DLD1 (cell line): ENCODE results near the gene WNT11.

Experiments used
- in situ Hi-C: cut with HindIII; loops from 2 replicates; pipeline ENCODE4 v1.10.0; 2017; ENCODE audit warnings: low sequenced_read_pairs

Gene WNT11

DNA sequence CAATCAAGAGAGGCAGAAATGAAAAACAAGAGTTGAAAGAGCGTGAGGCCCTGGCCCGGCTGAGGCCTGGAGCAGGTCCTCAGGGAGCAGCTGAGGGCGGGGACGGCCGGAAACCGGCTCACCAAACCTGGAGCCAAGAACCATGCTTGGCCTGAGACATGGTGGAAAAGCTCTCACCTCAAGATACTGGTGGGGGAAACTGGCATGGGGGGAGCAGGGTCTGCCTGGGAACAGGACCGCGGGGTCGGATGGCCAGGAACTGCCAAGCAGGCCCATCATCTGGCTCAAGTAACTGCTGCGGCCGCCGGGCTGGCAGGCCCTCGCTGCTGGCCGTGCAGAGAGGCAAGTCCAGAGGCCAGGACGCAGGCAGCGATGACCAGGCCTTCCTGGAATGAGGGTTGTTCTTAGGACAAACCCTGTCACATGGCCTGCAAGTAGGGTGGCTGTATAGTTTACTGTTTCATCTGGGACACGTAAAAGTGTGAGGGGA, 18.9 kb upstream of the WNT11 start:
- in situ Hi-C loops: loop anchor here (25.0 kb wide), 1 partner anchor 313 kb away; no protein-coding TSS in a partner anchor

DNA sequence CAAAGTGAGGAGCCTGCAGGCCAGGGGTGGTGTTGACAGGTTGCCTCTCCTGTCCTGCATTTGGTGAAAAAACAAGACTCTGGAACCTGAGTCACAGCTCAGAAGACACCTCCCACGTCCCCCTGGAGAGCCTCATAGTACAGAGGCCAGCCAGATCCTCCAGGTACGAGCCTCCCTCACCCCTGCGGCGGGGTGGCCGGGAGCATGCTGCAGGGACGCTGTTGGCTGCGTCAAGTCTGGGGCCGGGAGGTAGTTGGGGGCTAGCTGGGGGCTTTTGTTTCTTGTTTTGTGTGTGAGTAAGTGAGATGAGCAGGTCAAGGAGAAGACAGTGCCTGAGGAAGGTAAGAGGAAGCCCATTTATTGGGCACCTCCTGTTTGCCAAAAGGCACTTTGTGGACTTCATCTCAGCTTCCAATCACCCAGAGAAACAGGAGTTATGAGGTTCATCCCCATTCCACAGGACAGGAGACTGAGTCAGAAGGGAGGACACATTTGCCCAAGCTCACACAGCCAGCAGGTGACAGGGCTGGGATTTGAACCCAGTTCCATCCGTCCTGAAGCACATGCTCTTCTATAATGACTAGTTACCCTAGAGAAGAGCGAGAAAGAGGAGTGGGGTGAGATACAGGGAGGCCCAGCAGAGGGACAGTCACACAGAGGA, 18.3 kb upstream of the WNT11 start:
- in situ Hi-C loops: loop anchor here (25.0 kb wide), 1 partner anchor 312 kb away; no protein-coding TSS in a partner anchor

GRCh38 chr11:76221365-76221764, 15.1 kb upstream of the WNT11 start:
- in situ Hi-C loops: no loop called here

DNA sequence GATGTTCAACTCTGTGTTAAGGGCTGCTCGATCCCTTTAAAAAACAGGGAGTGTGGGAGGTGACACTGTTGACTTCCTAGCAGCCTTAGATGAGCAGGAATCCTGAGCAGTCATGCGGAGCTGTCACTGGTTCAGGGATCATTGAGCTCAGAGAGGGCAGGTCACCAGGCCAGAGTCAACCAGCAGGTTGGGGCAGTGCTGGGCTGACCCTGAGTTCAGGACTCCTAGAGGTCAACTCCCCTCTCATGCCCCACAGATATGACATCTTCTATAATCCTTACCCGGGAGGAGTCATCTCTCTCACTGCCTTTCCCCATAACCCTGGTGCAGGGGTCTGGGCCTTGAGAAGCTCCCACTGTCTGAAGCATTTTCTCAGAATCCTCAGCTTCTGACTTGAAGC, 12.9 kb upstream of the WNT11 start:
- in situ Hi-C loops: no loop called here

GRCh38 chr11:76218449-76219178, 12.3 kb upstream of the WNT11 start:
- in situ Hi-C loops: no loop called here

GRCh38 chr11:76217653-76218160, 11.4 kb upstream of the WNT11 start:
- in situ Hi-C loops: no loop called here

DNA sequence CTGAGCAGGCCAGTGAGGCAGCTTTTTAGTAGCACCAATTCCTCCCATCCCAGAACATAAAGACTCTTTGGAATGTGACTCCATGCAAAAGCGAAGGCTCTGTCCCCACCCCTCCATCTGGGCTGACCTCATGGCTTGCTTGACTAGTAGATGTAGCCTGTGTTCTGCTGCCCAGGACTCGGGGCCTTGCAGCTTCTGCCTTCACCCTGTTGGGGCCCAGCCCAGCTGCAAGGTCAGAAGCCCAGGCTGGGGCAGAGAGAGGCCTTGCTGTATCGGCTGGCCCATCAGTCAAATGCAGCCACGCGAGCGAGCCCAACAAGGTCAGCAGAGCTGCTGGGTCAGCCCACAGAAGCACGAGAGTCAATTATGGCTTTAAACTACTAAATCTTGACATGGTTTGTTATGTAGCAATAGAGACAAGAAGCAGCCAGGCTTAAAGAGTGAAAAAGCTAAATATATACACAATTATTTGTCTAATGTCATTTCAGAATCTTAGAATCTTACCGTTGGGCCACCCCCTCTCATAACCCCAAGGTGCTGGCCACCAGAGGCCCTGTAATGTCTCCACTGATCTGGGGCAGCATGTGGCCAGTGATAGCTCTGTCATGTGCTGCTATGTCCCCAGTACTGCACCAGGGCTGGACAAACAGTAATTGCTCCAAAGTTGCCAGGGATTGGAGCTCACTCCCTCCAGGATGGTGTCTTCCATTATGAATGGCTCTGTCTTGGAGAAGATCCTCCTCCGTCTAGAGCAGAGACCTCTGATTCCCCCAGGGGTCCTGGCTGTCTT, 10.4 kb upstream of the WNT11 start:
- in situ Hi-C loops: no loop called here

DNA sequence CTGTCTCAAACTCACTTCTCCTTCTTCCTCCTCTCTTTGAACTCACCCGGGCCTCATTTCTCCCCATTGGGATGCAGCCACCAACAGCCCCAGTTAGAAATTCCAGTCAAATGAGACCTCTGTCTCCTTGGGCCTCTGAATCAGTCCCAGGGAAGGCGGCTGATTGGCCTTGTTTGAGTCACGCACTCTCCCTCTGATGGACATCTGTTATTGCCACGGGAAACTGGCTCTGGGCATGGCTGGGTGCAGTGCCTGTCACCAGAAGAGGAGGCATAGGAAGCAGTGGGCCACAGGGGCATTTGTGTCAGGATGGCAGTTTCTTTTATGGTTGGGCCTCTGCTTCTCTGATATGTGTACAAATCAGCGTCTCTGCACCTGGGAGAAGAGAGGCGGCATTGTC, 9.6 kb upstream of the WNT11 start:
- in situ Hi-C loops: no loop called here

- in situ Hi-C loops: no loop called here
Measured at GRCh38 chr11:76214968-76215548, 8.8 kb upstream of the WNT11 start.

DNA sequence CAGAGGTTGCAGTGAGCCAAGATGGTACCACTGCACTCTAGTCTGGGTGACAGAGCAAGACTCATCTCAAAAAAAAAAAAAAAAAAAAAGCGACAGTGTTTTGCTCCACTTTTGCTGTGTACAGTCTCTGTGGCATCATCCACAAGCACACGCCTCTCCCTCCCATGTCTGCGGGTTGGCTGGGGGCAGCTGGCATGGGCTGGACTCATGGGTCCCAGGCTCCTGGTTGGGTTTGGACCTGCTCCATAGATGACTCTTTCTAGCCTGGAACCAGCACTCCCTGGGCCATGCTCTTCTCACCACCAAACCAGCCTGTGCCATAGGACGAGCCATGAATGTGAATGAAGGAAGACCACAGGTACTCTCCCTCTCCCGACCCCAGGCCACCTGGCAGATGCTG, 7.9 kb upstream of the WNT11 start:
- in situ Hi-C loops: no loop called here

- in situ Hi-C loops: no loop called here
Measured at GRCh38 chr11:76212086-76213035, 6.1 kb upstream of the WNT11 start.

DNA sequence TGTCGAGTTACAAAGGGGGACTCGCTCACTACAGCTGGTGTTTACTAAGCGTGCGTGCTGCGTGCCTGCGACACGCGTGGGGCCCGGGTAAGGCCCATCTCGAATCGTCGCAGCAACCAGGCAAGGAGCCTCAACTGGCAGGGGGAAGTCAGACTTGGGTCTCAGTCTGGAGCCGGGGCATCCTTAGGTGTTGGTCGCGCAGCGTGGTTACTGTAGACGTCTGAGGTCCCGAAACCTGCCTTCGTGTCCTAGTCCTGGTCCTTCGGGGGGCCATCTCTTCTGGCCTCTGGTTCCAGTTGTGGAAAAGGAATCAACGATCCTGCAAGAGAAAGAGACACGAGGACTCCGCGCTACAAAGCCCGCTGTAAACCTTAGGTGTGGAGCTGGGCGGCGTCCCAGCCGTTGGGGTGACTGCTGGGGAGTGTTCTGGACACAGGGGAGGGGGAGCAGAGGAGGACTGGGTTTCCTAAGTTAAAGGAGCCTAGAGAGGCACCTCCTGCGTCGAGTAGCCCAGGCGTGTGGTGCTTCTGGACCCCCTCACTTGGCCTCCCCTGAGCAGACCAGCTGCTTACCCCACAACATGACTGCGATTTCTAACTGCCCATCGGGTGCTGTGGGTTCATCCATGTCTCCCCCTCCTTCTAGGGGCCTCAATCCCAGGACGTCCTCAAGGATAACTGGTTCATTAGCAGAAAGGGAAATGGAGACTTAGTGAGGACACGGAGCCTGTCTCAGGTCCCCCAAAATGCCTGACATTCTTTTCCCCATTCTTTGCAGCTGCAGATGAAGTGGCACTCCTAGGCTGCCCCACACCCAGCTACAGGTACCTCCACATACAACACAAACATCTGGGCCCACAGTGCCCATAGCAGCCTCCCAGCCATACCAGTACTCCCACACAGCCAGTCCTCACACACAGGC, 4.9 kb upstream of the WNT11 start:
- in situ Hi-C loops: no loop called here

DNA sequence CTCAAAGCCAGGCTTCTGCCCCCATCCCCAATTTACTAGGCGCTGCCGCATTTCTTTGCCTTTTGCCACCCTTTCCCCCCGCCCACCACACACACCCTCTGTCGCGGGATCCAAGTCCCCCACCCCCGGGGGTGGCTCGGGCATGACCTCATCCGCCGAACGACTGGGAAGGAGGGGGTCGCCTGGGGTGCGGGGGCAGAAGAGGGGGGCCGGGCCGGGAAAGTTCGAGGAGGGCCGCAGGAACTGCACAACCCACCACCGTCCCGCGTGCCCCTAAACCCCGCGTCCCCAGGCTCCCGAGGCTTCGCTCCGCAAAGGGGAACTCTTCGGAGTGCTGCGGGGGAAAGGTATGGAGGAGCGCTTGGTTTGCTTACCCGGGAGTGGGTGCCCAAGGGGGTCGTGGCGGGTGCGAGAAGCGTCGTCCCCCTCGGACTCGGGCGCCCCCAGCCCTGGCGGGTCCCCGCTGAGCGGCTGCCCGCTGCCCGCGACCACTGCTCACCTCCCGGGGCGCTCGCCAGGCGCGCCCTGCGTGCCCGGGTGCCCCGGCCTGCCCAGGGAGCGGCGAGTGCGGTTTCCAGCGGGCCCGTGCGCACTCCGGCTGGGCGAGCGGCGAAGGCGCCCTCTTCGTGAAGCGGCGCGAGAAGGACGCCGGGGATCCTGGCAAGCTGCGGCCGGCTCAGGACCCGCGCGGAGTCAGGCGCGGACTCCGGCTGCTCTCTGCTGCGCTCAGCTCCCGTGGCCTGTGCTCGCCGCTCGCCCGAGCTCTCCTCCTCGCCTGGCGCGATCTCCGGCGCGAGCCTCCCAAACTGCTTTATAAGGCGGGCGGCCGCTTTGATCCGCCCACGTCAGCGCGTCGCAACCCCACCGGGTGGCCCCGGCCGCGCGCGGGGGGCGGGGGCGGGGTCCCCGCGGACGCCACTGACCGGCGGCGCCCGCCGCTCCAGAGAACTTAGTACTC, 4.0 kb upstream of the WNT11 start:
- in situ Hi-C loops: no loop called here

GRCh38 chr11:76209375-76209972, 3.2 kb upstream of the WNT11 start:
- in situ Hi-C loops: no loop called here

DNA sequence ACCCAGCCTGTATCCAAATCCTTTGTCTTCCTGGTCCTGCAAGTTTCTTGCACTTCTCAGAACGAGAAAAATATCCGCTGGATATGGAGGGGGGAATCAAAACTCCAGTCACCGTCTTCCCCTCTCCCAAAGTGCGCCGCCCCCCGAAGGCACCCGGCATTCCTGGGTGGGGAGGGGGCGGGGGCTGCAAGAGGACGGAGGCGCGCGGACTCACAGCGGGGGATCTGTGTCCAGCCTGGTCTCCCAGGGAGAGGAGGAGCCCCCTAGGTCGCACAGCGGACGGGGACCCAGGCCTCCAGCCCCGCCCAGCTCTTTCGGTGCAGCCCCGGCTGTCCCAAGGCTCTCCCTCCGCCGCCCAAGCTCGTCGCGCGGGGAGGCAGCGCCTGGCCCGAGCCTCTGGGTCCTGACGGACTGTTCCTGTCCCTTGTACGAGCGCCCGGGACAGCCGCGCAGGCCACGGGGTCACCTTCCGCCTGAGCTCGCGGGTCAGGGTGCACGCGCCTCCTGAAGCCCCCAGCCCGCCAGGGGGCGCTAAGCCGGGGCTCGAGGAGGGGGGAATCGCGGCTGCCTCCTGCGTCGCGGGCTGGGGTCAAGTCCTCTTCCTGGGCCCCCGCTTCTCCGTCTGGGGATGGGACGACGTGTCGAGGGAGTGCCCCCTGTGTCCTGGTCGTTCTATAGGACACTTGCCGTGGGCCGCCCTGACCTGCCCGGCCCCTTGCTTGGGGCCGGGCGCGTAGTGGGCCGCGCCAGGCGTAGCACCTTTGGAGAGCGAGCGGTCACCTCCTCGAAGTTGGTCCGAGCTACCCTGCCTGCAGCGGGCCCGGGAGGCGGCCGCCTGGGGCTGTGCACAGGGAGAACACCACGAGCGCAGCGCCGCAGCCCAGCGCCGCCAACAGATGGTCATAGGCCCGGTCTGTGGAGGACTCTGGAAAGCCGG, 2.4 kb upstream of the WNT11 start:
- in situ Hi-C loops: no loop called here
